AG10803 (cell line): ENCODE results near the gene SAYSD1.

Experiments
- DNase-seq: peaks from one replicate; pipeline ENCODE4 v3.0.0; 2010; ENCODE audit warnings: low read depth
- H3K4me3 ChIP-seq: 2 replicates; pipeline ENCODE4 v1.5.1; 2011; ENCODE audit warnings: mild to moderate bottlenecking, low read length, control low read depth
- CTCF ChIP-seq: conservative IDR thresholded peaks from 2 replicates; pipeline ENCODE4 v1.5.1; 2011; ENCODE audit warnings: mild to moderate bottlenecking, low read length, control low read depth, inconsistent platforms

Gene SAYSD1

GRCh38 chr6:39087197-39087596 lies 27.8 kb downstream of the SAYSD1 start:
- DNase-seq = no peak
- no peak for TF ChIP-seq CTCF
- no peak overlapping the region for H3K4me3 ChIP-seq

DNA sequence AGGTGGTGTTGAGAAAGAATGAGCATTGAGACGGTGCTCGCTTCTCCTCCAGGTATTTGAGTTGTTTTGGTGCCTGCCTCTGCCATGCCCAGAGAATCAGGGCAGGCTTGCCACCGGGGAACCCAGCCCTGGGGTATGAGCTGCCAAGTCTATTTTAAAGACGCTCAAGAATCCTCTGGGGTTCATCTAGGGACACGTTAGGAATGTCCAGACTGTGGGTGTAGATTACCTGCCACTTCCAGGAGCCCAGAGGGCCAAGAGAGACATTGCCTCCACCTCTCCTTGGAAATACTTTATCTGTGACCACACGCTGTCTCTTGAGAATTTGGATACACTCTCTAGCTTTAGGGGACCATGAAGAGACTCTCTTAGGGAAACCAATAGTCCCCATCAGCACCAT lies 28.3 kb downstream of the SAYSD1 start:
- H3K4me3 ChIP-seq = no peak overlapping the region
- no peak for DNase-seq
- no peak for TF ChIP-seq CTCF

DNA sequence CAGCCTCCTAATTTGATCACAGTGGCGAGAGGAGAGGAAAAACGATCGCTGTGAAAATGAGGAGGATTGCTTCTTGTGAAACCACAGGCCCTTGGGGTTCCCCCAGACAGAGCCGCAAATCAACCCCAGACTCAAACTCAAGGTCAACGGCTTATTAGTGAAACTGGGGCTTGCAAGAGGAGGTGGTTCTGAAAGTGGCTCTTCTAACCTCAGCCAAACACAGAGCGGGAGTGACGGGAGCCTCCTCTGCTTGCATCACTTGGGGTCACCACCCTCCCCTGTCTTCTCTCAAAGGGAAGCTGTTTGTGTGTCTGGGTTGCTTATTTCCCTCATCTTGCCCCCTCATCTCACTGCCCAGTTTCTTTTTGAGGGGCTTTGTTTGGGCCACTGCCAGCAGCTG lies 28.7 kb downstream of the SAYSD1 start:
- H3K4me3 ChIP-seq = no peak overlapping the region
- TF ChIP-seq CTCF = no peak
- no peak for DNase-seq

DNA sequence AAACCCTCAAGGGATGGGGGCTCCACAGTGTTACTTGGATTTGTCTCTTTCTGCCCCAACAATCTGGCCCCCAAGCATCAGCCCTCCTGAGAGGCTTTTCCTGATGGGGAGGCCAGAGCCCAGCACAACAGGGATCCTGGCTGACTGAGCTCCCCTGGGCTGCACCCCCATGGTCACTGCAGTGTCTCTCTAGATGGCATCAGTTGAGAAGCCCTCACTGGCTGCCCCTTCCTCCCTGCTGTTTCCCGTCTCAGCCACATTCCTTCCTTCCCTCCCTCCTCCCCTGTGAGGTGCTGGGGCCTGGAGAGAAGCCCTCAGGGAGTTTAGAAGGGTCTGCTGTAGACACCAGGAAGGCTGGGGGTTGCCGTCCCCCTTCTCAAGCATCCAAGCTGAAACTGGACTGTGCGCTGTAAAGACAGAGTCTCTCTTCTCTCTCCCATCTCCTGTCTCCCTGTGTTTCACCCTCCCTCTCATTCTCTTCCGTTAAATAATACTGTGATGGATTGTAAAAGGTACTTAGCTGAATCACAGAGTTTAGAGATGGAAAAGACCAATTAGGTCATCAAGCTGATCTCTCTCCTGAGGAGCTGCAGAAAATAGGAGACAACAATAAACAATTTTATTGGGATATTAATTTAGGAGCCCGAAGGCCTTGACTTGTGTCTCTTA lies 29.7 kb downstream of the SAYSD1 start:
- DNase-seq = no peak
- no peak for TF ChIP-seq CTCF

GRCh38 chr6:39084506-39084905 lies 30.5 kb downstream of the SAYSD1 start:
- TF ChIP-seq CTCF = no peak
- DNase-seq = no peak
- no peak overlapping the region for H3K4me3 ChIP-seq

More for the DNA sequence above, 29.7 kb downstream of the SAYSD1 start:
- no peak overlapping the region for H3K4me3 ChIP-seq

DNA sequence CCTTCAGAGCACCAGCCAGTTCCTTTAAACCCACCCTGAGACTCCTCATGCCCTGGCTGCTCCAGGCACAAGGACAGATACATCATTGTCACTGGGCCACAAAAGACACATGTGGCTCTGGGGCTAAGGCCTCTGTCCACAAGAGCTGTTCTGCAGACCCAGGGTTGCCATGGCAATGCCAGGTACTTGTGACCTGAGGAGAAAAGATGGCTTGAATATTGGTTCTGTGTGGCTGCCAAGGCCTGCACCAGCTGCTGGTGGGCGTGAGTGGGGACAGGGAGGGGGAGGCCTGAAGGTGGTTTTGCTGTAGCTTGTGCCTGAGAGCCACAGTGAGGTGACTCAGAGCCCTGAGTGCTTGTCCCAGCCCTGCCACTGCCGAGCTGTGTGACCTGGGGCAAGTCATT lies 31.8 kb downstream of the SAYSD1 start:
- no peak for TF ChIP-seq CTCF
- no peak for DNase-seq
- no peak overlapping the region for H3K4me3 ChIP-seq

DNA sequence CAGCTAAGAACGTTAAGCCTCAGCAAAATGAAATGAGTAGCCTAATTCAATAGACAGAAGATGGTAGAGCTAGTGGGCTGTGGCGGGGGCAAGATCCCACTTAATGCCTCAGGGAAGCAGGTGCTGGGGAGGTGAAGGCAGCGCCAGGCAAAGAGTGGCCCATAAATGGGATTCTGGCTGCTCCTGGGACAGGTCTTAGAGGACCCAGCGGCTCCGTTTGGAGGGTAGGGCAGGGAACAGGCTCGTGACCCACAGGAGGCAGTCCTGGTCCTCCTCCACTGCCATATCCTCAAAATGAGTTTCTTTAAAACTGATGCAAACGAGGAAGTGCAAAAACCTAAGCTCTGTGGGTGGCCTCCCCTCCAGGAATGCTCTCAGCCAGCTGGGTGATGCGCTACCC lies 32.7 kb downstream of the SAYSD1 start:
- no peak for TF ChIP-seq CTCF
- no peak for DNase-seq
- no peak overlapping the region for H3K4me3 ChIP-seq
